ENCODE data around the gene TLE4.

Gene TLE4

DNA sequence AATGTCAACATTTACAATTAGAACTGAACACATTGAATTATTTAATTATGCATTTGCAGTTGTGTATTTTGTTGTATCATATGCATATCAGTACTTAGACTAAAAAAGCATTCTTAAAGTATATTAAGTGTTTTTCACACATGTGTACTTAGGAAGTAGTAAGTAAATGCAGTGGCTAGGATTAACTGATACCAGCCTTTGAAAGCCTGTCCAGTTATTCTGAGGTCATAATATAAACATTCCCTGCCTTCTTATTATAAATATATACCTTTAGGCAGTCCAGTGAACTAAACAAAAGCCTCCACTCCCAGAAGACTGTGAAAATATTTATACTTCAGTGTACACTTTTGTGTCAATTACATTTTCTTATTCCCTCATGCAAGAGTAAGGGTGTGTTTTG, 83.8 kb downstream of the TLE4 start:
- H3K4me3 ChIP-seq (ENCODE audit: low read depth, low read length): no peak overlapping the region
- TF ChIP-seq, protein P1, sequence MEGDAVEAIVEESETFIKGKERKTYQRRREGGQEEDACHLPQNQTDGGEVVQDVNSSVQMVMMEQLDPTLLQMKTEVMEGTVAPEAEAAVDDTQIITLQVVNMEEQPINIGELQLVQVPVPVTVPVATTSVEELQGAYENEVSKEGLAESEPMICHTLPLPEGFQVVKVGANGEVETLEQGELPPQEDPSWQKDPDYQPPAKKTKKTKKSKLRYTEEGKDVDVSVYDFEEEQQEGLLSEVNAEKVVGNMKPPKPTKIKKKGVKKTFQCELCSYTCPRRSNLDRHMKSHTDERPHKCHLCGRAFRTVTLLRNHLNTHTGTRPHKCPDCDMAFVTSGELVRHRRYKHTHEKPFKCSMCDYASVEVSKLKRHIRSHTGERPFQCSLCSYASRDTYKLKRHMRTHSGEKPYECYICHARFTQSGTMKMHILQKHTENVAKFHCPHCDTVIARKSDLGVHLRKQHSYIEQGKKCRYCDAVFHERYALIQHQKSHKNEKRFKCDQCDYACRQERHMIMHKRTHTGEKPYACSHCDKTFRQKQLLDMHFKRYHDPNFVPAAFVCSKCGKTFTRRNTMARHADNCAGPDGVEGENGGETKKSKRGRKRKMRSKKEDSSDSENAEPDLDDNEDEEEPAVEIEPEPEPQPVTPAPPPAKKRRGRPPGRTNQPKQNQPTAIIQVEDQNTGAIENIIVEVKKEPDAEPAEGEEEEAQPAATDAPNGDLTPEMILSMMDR (IDR thresholded peaks at IDR 0.05; ENCODE audit: low read depth, low read length): no peak

DNA sequence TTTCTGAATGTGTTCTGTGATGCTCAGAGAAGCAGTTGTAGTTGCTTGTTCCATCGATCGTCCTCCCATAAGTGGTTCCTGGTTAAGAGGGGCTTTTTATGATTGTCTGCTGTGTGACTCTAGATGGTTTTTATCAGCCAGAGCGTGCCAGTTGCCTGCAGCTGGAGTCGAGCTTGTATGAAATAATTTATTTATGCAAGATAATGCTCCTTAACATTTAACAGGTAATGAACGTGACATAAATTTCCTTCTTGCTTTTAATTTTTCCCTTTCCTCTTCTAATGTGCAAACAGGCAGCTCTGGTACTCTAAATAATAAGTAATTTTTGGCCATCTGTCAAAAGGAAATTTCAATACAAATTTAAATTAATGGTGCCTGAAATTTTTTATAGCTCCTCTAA, 84.4 kb downstream of the TLE4 start:
- H3K4me3 ChIP-seq (ENCODE audit: low read depth, low read length): no peak overlapping the region
- TF ChIP-seq, protein P1 (IDR thresholded peaks at IDR 0.05; ENCODE audit: low read depth, low read length): no peak

DNA sequence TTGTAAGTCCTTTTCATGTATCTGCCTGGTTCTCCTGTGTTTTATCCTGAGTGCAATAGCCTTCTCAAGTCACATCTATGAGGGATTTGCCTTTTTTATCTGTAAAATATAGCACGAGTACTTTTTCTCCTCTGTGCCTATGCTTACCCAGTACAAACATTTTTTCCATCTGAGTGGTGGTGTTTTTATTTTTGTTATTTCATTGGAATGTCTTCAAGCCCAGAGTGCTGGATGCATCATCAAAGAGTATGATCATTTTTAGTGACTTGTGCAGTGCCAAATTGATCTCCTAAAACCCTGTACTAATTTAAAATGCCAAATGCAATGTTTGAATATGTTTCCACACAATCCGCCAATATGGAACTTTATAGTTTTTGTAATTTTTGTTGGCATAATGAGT, 86.1 kb downstream of the TLE4 start:
- TF ChIP-seq, protein P1 (IDR thresholded peaks at IDR 0.05; ENCODE audit: low read depth, low read length): no peak
- no peak overlapping the region for H3K4me3 ChIP-seq (ENCODE audit: low read depth, low read length)

DNA sequence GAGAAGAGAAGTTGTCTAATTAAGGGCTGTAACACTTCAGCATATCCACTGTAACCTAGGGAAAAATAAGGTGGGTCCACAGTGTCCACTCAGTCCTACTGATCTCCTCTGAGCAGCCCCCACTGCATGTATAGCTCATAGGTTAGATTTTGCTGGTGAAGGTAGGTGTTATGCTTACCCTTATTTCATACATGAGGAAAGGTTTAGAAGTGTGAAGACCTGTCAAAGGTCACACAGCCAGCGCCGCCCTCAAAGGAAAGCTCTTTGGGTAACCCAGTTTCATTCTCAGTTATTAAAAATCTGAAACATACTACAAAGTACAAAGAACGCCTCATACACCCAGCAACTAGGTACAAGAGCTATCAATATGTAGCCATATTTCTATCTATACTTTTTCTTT, 87.2 kb downstream of the TLE4 start:
- TF ChIP-seq, protein P1 (IDR thresholded peaks at IDR 0.05; ENCODE audit: low read depth, low read length): no peak
- no peak overlapping the region for H3K4me3 ChIP-seq (ENCODE audit: low read depth, low read length)

DNA sequence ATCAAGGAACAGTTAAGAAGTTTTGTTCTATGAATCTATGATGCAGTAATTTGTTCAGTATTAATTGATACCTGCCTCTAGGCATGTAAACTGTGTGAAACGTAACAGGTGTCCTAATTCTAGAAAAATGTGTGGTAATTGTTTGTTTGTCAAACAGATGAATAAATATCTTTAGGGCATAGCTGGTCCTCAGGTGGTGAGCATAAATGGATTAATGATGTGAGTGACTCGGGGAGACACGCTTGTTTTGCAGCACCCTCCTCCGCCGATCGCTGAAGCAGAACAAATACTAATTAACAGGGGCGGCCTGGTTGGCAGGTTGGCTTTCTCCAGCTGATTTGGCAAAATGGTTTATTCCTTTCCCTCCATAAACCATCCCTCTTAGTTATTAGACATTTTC, 88.8 kb downstream of the TLE4 start:
- TF ChIP-seq, protein P1 (IDR thresholded peaks at IDR 0.05; ENCODE audit: low read depth, low read length): no peak
- H3K4me3 ChIP-seq (ENCODE audit: low read depth, low read length): no peak overlapping the region

DNA sequence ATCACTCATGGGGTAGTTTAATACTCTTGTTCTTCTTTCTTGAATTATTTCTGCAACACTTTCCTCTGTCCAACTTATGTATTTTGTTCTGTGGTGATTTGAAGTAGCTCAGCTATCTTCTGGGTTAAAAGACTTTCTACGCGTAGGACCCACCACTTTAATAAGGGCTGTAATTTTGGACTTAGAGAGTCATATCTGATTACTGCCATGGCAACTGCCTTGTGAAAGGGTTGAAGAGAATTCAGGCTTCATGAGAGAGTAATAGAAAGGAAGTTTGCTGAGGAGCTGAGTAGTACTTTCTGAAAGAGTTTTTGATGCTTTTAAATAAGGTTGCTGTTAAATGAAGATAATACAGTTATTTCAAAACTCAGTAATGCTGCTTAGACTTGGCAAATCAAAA, 89.5 kb downstream of the TLE4 start:
- TF ChIP-seq, protein P1 (IDR thresholded peaks at IDR 0.05; ENCODE audit: low read depth, low read length): no peak
- no peak overlapping the region for H3K4me3 ChIP-seq (ENCODE audit: low read depth, low read length)

DNA sequence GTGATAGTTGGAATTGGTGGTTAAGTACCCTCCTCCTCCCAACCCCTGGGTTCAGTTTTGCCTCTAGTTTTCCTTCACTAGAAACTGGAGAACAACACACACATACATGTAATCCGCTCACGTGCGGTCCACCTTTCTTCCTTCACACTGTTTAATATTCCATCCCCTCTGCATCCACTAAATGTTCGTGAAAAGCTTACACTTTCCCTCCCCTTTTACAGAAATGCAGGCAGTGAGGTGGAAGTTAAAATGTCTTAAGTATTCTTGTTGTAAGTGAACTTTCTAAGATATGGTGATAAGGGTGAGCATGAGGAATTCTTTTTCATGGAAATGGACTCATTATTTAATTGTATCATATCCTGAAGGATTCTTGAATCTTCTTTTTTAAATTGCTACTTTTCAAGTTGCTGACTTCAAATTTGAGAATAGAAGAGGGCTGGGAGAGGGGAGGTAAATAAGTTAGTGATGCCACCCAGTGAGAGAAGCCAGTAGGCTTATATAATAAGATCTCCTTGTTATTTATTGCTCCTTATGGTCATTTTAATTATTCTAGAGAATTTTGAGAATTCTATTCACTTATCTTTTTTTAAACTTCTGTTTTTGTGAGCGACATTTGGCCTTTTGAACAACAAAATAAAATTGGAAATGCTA, 90.2 kb downstream of the TLE4 start:
- no peak overlapping the region for H3K4me3 ChIP-seq (ENCODE audit: low read depth, low read length)
- TF ChIP-seq, protein P1 (IDR thresholded peaks at IDR 0.05; ENCODE audit: low read depth, low read length): no peak
